Caco-2 (cell line): ENCODE measurements around the gene C6orf120. TPM values are rescaled to one million over a fixed set of nuclear protein-coding genes. Genes with fewer than 3 reads are reported as not detected.

Experiments
- BruUV-seq: library from RNA; stranded (reverse); fragments of 400-500 nt; replicated peaks from 2 replicates; lab custom pipeline; 2021; lab: Mats Ljungman, UMichigan
- CTCF ChIA-PET: fragments of 300-600 bp; sonication (Branson Sonifier 250); formaldehyde crosslinking; loops from one replicate; lab custom pipeline; 2022; ENCODE audit warnings: antibody characterized with exemption; lab: Charles Lee
- POLR2A ChIA-PET: fragments of 300-600 bp; sonication (Branson Sonifier 250); formaldehyde crosslinking; loops from one replicate; lab custom pipeline; 2022; ENCODE audit warnings: antibody characterized with exemption; lab: Charles Lee
- DNase-seq, 2 experiments: peaks; one replicate each; pipeline versions ENCODE4 v3.0.0 to v3.0.0-alpha.2; 2020 to 2022
- H3K27me3 ChIP-seq: replicated peaks from 2 replicates; pipeline ENCODE4 v1.6.0; 2011; ENCODE audit warnings: low read length; ENCODE audit not compliant: control insufficient read depth, insufficient read depth
- H3K36me3 ChIP-seq: 2 replicates; pipeline ENCODE4 v1.5.1; 2011; ENCODE audit warnings: low read length; ENCODE audit not compliant: control insufficient read depth, insufficient read depth
- H3K4me1 ChIP-seq: fragments of 250-450 bp; sonication (Bioruptor Pico); 2 replicates; pipeline ENCODE4 v1.5.1; 2020; ENCODE audit warnings: mild to moderate bottlenecking
- H3K4me3 ChIP-seq: 2 replicates; pipeline ENCODE4 v1.5.1; 2011; ENCODE audit warnings: low read depth, mild to moderate bottlenecking, control low read depth, low read length
- H3K9me3 ChIP-seq: fragments of 250-450 bp; sonication (Bioruptor Pico); 2 replicates; pipeline ENCODE4 v1.5.1; 2020; ENCODE audit warnings: mild to moderate bottlenecking, moderate library complexity
- H3K27ac Mint-ChIP-seq: one replicate; pipeline ENCODE4 v1.8.0; 2022; ENCODE audit warnings: mixed read lengths; ENCODE audit not compliant: unreplicated experiment
- H3K27me3 Mint-ChIP-seq: one replicate; pipeline ENCODE4 v1.8.0; 2022; ENCODE audit warnings: mixed read lengths; ENCODE audit not compliant: insufficient read depth, unreplicated experiment
- H3K36me3 Mint-ChIP-seq: one replicate; pipeline ENCODE4 v1.8.0; 2022; ENCODE audit warnings: mild to moderate bottlenecking, mixed read lengths; ENCODE audit not compliant: insufficient read depth, unreplicated experiment
- H3K4me1 Mint-ChIP-seq: one replicate; pipeline ENCODE4 v1.8.0; 2022; ENCODE audit warnings: low read depth, mixed read lengths; ENCODE audit not compliant: unreplicated experiment
- H3K4me3 Mint-ChIP-seq: one replicate; pipeline ENCODE4 v1.8.0; 2022; ENCODE audit warnings: mild to moderate bottlenecking, moderate library complexity, mixed read lengths; ENCODE audit not compliant: unreplicated experiment
- H3K9me3 Mint-ChIP-seq: one replicate; pipeline ENCODE4 v1.8.0; 2022; ENCODE audit warnings: mixed read lengths; ENCODE audit not compliant: unreplicated experiment
- intact Hi-C: fragments of 100-400 bp; cut with micrococcal nuclease; formaldehyde crosslinking; loops from one replicate; pipeline ENCODE4 v1.10.0; 2022; ENCODE audit not compliant: unreplicated experiment
- total RNA-seq: library from RNA; stranded (reverse); gene quantifications from 2 replicates; pipeline ENCODE4 v1.2.3, GENCODE V29; 2022
- TF ChIP-seq, protein P1 (sequence below), 2 experiments: fragments of 200-600 bp in 1 of 2; IDR thresholded peaks; 1 replicate in 1 of 2; 2 replicates in 1 of 2; pipeline versions ENCODE4 v1.5.1 to v1.8.0; 2011 to 2022; ENCODE audit warnings: antibody characterized with exemption in 1 of 2, control low read depth in 1 of 2, inconsistent platforms in 1 of 2, low read depth in 1 of 2, low read length in 1 of 2, mild to moderate bottlenecking in 1 of 2, moderate library complexity in 1 of 2; ENCODE audit not compliant: insufficient read depth in 1 of 2, severe bottlenecking in 1 of 2, unreplicated experiment in 1 of 2

C6orf120 gene
- total RNA-seq, 1 experiment from 2014 or later, result 26.4 TPM

- Histone ChIP-seq H3K4me1 (no peaks in the 10 kb centered on the region), H3K36me3 (0 out of 2 replicates have a peak, but pooled peaks cover 2% of the 10 kb centered on the region), H3K9me3 (no peaks in the 10 kb centered on the region), H3K4me3 (no peak overlapping the region), H3K27me3 (no peaks in the 10 kb centered on the region)
- H3K36me3 Mint-ChIP-seq, result peaks cover 44% of the 10 kb centered on the region
- TF ChIP-seq, protein P1, sequence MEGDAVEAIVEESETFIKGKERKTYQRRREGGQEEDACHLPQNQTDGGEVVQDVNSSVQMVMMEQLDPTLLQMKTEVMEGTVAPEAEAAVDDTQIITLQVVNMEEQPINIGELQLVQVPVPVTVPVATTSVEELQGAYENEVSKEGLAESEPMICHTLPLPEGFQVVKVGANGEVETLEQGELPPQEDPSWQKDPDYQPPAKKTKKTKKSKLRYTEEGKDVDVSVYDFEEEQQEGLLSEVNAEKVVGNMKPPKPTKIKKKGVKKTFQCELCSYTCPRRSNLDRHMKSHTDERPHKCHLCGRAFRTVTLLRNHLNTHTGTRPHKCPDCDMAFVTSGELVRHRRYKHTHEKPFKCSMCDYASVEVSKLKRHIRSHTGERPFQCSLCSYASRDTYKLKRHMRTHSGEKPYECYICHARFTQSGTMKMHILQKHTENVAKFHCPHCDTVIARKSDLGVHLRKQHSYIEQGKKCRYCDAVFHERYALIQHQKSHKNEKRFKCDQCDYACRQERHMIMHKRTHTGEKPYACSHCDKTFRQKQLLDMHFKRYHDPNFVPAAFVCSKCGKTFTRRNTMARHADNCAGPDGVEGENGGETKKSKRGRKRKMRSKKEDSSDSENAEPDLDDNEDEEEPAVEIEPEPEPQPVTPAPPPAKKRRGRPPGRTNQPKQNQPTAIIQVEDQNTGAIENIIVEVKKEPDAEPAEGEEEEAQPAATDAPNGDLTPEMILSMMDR (IDR thresholded peaks at IDR 0.05; ENCODE audit: insufficient read depth in 1 of 2, low read depth in 1 of 2, low read length in 1 of 2, severe bottlenecking in 1 of 2, unreplicated experiment in 1 of 2), result no peak
- H3K4me3 Mint-ChIP-seq, result no peak overlapping the region
- ChIA-PET CTCF (no interaction called here), POLR2A (no interaction called here)
- intact Hi-C loops, result no loop called here
- H3K27me3 Mint-ChIP-seq, result no peaks in the 10 kb centered on the region
- DNase-seq, result no peak
- H3K4me1 Mint-ChIP-seq, result no peaks in the 10 kb centered on the region
- BruUV-seq, result no TSS peak
- no peak overlapping the region for H3K27ac Mint-ChIP-seq
- H3K9me3 Mint-ChIP-seq, result no peaks in the 10 kb centered on the region
Measured at GRCh38 chr6:169661391-169661756, 40.6 kb upstream of the C6orf120 start.

DNA sequence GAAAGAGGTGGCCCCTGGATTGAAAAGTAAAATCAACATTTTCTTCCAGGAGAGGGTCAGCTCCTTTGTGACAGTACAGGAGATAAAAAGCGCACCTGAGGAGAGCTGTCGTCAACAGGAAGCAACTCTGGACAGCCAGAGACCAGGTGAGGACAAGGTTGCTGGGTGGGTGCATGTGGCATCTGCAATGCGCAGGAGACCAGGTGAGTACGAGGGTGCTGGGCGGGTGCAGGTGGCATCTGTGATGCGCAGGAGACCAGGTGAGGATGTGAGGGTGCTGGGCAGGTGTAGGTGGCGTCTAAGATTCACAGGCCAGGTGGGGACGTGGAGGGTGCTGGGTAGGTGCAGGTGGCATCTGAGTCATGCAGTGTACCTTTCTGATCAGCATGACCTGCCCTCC is 38.5 kb upstream of the C6orf120 start:
- TF ChIP-seq, protein P1 (IDR thresholded peaks at IDR 0.05; ENCODE audit: insufficient read depth in 1 of 2, low read depth in 1 of 2, low read length in 1 of 2, severe bottlenecking in 1 of 2, unreplicated experiment in 1 of 2), result no peak
- DNase-seq, result no peak
- intact Hi-C loops, result no loop called here
- no peaks in the 10 kb centered on the region for H3K27me3 Mint-ChIP-seq
- Histone ChIP-seq H3K9me3 (no peaks in the 10 kb centered on the region), H3K36me3 (0 out of 2 replicates have a peak, but pooled peaks cover 2% of the 10 kb centered on the region), H3K4me3 (no peak overlapping the region), H3K27me3 (no peaks in the 10 kb centered on the region), H3K4me1 (no peaks in the 10 kb centered on the region)
- no peaks in the 10 kb centered on the region for H3K9me3 Mint-ChIP-seq
- no TSS peak for BruUV-seq
- CTCF ChIA-PET, result no interaction called here
- POLR2A ChIA-PET, result no interaction called here
- no peak overlapping the region for H3K27ac Mint-ChIP-seq
- H3K36me3 Mint-ChIP-seq, result peaks cover 39% of the 10 kb centered on the region
- H3K4me1 Mint-ChIP-seq, result no peaks in the 10 kb centered on the region
- no peak overlapping the region for H3K4me3 Mint-ChIP-seq

DNA sequence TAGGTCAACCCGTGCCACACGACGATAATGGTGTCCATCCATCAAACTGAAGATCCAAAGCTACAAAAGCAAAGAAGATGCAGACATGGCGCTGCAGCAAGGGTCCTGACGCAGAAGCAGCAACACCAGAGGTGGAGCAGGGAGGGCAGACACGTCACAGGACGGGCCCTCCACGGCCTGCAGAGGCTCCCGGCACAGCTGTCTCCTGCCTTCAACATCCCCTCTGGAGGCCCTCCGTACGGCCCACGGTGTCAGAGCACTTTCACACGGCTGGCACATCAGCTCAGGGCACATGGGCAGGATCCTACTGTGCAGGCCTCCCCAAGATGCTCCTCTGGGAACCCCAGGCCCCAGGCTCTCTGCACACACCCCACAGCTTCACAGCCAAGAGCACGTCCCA is 37.7 kb upstream of the C6orf120 start:
- BruUV-seq, result no TSS peak
- intact Hi-C loops, result no loop called here
- POLR2A ChIA-PET, result no interaction called here

More for the DNA sequence above, 37.7 kb upstream of the C6orf120 start:
- Histone ChIP-seq H3K36me3 (peaks cover 3% of the 10 kb centered on the region; the same call in 1 of the 2 replicates), H3K4me1 (no peaks in the 10 kb centered on the region), H3K9me3 (no peaks in the 10 kb centered on the region), H3K27me3 (no peaks in the 10 kb centered on the region), H3K4me3 (no peak overlapping the region)
- TF ChIP-seq, protein P1 (IDR thresholded peaks at IDR 0.05; ENCODE audit: insufficient read depth in 1 of 2, low read depth in 1 of 2, low read length in 1 of 2, severe bottlenecking in 1 of 2, unreplicated experiment in 1 of 2), result no peak
- H3K27me3 Mint-ChIP-seq, result no peaks in the 10 kb centered on the region
- CTCF ChIA-PET, result no interaction called here
- peaks cover 34% of the 10 kb centered on the region for H3K36me3 Mint-ChIP-seq
- H3K4me3 Mint-ChIP-seq, result no peak overlapping the region
- no peak overlapping the region for H3K27ac Mint-ChIP-seq
- no peaks in the 10 kb centered on the region for H3K4me1 Mint-ChIP-seq
- no peaks in the 10 kb centered on the region for H3K9me3 Mint-ChIP-seq
- no peak for DNase-seq
